Measurements from ENCODE around the gene MLH3. TPM values are rescaled to one million over a fixed set of nuclear protein-coding genes. Genes with fewer than 3 reads are reported as not detected.

Gene MLH3
- total and polyA plus RNA-seq, 2 of the 13 experiments (the other 11 are each of a cell fraction or from before 2014, with no cell fraction given) = 14.4 to 24.8 TPM

GRCh38 chr14:75002392-75003249, 48.6 kb downstream of the MLH3 start, which contains the start of gene EIF2B2:
Gene EIF2B2 (plus strand): TSS chr14:75002921. CDS start chr14:75002991, 70 bp downstream.
- peak; percentile 98 for ATAC-seq
- H3K79me2 ChIP-seq (ENCODE audit: insufficient read depth, low read length) = peaks cover 14% of the 10 kb centered on the region
- peaks cover 2 to 25% of the 10 kb centered on the region in 2 experiments; a peak in 4 of 5 replicates for H3K36me3 ChIP-seq (replicated peaks in 1 of 2; ENCODE audit: control insufficient read depth in 1 of 2, insufficient read depth in 2 of 2, low read length in 2 of 2)
- H3K27me3 ChIP-seq (ENCODE audit: control insufficient read depth in 1 of 2, insufficient read depth in 2 of 2, low read length in 2 of 2) = no peaks in the 10 kb centered on the region; a peak in 1 of 5 replicates
- H3K9ac ChIP-seq (ENCODE audit: insufficient read depth, low read depth, low read length) = peak within 1 kb of the TSS; percentile 85
- H3K4me3 ChIP-seq (replicated peaks in 1 of 3; ENCODE audit: insufficient read depth in 1 of 3, low read depth in 2 of 3, low read length in 3 of 3) = peak within 1 kb of the TSS; percentile 82 to 97 (median 92)
- H3K4me1 ChIP-seq (ENCODE audit: insufficient read depth, low read length) = peaks cover 17% of the 10 kb centered on the region
- H3K9me3 ChIP-seq (ENCODE audit: low read length) = peaks cover 5% of the 10 kb centered on the region
- H4K20me1 ChIP-seq (ENCODE audit: insufficient read depth, low read length) = no peaks in the 10 kb centered on the region
- no TSS peak for BruUV-seq (replicated peaks)
- CTCF ChIA-PET (ENCODE audit: low intra/inter-chr PET ratio, low total read pairs) = no interaction called here
- peak; percentile 93 for DNase-seq (ENCODE audit: low spot score)
- FAIRE-seq = peak; percentile 92
- intact Hi-C loops (cut with micrococcal nuclease; ENCODE audit: unreplicated experiment) (loop anchor here (2.0 to 10.0 kb wide), 2 partner anchors 48 to 62 kb away; partner anchors contain the start of genes ACYP1, PGF and ZC2HC1C), in situ Hi-C loops (cut with HindIII; ENCODE audit: extremely low pct_ligation_motif_present, low pct_unique_long_range_greater_than_20kb) (loop anchor here (5.0 kb wide), 1 partner anchor 50 kb away; no protein-coding TSS in a partner anchor)
- H2AFZ ChIP-seq (ENCODE audit: low read length) = peak within 1 kb of the TSS; percentile 99
- WGBS (ENCODE audit: low lambda C conversion rate) = 3% methylated on average over 18 of the region's 66 CpGs
- POLR2A ChIA-PET = interaction anchor here (0.9 to 1.8 kb wide), 6 partner anchors 16 to 80 kb away, joined by 3 to 12 read pairs (median 4); partner anchors contain the start of genes PGF, RPS6KL1 and ZC2HC1C
- peak within 1 kb of the TSS; percentile 96 for H3K4me2 ChIP-seq (ENCODE audit: low read depth, low read length)
- H3K27ac ChIP-seq (ENCODE audit: extremely low read length, insufficient read depth, low read length) = peak within 1 kb of the TSS; percentile 62
- no peak for TF ChIP-seq CENPBD1 (CRISPR knock-in tag; IDR thresholded peaks at IDR 0.05; ENCODE audit: borderline replicate concordance, low read depth)
- TF ChIP-seq ZNF292 (CRISPR knock-in tag; IDR thresholded peaks at IDR 0.05; ENCODE audit: borderline replicate concordance, low read depth) = peak; percentile 89; the same call in 1 of the 2 replicates
- TF ChIP-seq IRX3 (CRISPR knock-in tag; IDR thresholded peaks at IDR 0.05; ENCODE audit: borderline replicate concordance, low read depth) = 0 out of 2 replicates have a peak, but pooled peaks have one; percentile 25
- TF ChIP-seq CERS6 (CRISPR knock-in tag; IDR thresholded peaks at IDR 0.05) = 0 out of 2 replicates have a peak, but pooled peaks have one; percentile 41
- no peak for TF ChIP-seq ZNF234 (CRISPR knock-in tag; conservative IDR thresholded peaks at IDR 0.05)
- TF ChIP-seq HNRNPLL (IDR thresholded peaks at IDR 0.05; ENCODE audit: low read depth, low read length, poor library complexity, severe bottlenecking) = peak; percentile 45
- TF ChIP-seq ZNF224 (CRISPR knock-in tag; IDR thresholded peaks at IDR 0.05) = peak; percentile 89; the same call in 1 of the 2 replicates
- TF ChIP-seq ZNF451 (CRISPR knock-in tag; IDR thresholded peaks at IDR 0.05) = peak; percentile 37; the same call in 1 of the 2 replicates
- peak; percentile 46 for TF ChIP-seq ZNF781 (CRISPR knock-in tag; IDR thresholded peaks at IDR 0.05; ENCODE audit: borderline replicate concordance, not compliant biosample characterization)
- peak; percentile 94 for TF ChIP-seq ZNF687 (CRISPR knock-in tag; IDR thresholded peaks at IDR 0.05)
- no peak for TF ChIP-seq ZNF546 (CRISPR knock-in tag; conservative IDR thresholded peaks at IDR 0.05)
- TF ChIP-seq ZBTB39 (CRISPR knock-in tag; IDR thresholded peaks at IDR 0.05) = no peak
- peak; percentile 95 for TF ChIP-seq NFYC (CRISPR knock-in tag; IDR thresholded peaks at IDR 0.05)
- no peak for TF ChIP-seq NR1H2 (CRISPR knock-in tag; IDR thresholded peaks at IDR 0.05; ENCODE audit: borderline replicate concordance, low read depth)

Measured in HepG2 (cell line).